ENCODE data around the gene KAT2B.

KAT2B gene

GRCh38 chr3:20051123-20051806 is 11.0 kb downstream of the KAT2B start:
- Histone ChIP-seq H3K27ac (ENCODE audit: low read length, poor library complexity, severe bottlenecking) (no peak overlapping the region), H3K14ac (ENCODE audit: low read length in 2 of 2) (no peak overlapping the region), H2BK15ac (ENCODE audit: low read depth, poor library complexity, severe bottlenecking) (no peak overlapping the region), H3K36me3 (ENCODE audit: control insufficient read depth in 1 of 2, insufficient read depth in 2 of 2, low read depth in 1 of 2, low read length in 2 of 2) (no peaks in the 10 kb centered on the region), H3K79me1 (replicated peaks; ENCODE audit: low read length, poor library complexity, severe bottlenecking) (peaks cover 23% of the 10 kb centered on the region), H2BK5ac (ENCODE audit: low read depth, low read length, poor library complexity, severe bottlenecking) (no peak overlapping the region), H4K91ac (ENCODE audit: low read length) (no peak overlapping the region), H3K9ac (ENCODE audit: low read length) (no peak overlapping the region), H4K8ac (ENCODE audit: low read length) (no peak overlapping the region), H3K4me2 (ENCODE audit: low read length, poor library complexity, severe bottlenecking) (no peak overlapping the region), H3K27me3 (ENCODE audit: control insufficient read depth in 1 of 2, insufficient read depth in 1 of 2, low read length in 2 of 2) (no peaks in the 10 kb centered on the region), H3K4ac (ENCODE audit: low read depth in 1 of 2, low read length in 2 of 2) (no peak overlapping the region), H2AK5ac (ENCODE audit: low read length, severe bottlenecking) (no peak overlapping the region), H2AFZ (ENCODE audit: low read depth, low read length) (no peak overlapping the region), H3K4me3 (ENCODE audit: insufficient read depth in 1 of 2, low read depth in 1 of 2, low read length in 2 of 2) (no peak overlapping the region), H3K23ac (ENCODE audit: low read length in 2 of 2) (no peak overlapping the region), H3K9me3 (ENCODE audit: control insufficient read depth, low read length) (no peaks in the 10 kb centered on the region), H3K18ac (ENCODE audit: low read depth in 1 of 2, low read length in 2 of 2) (no peak overlapping the region), H2BK120ac (ENCODE audit: low read depth, low read length) (no peak overlapping the region), H2BK12ac (ENCODE audit: low read length in 2 of 2) (no peak overlapping the region), H3K4me1 (ENCODE audit: control insufficient read depth, insufficient read depth, low read depth, low read length) (peaks cover 12% of the 10 kb centered on the region)
- DNase-seq, result no peak
- 96% methylated on average over 3 of the region's 4 CpGs for WGBS

GRCh38 chr3:20052851-20053250 is 12.6 kb downstream of the KAT2B start:
- Histone ChIP-seq H3K36me3 (ENCODE audit: control insufficient read depth in 1 of 2, insufficient read depth in 2 of 2, low read depth in 1 of 2, low read length in 2 of 2) (no peaks in the 10 kb centered on the region), H2BK120ac (ENCODE audit: low read depth, low read length) (no peak overlapping the region), H4K91ac (ENCODE audit: low read length) (no peak overlapping the region), H3K18ac (ENCODE audit: low read depth in 1 of 2, low read length in 2 of 2) (no peak overlapping the region), H3K79me1 (replicated peaks; ENCODE audit: low read length, poor library complexity, severe bottlenecking) (peaks cover 22% of the 10 kb centered on the region), H2AK5ac (ENCODE audit: low read length, severe bottlenecking) (no peak overlapping the region), H3K4ac (ENCODE audit: low read depth in 1 of 2, low read length in 2 of 2) (no peak overlapping the region), H2BK5ac (ENCODE audit: low read depth, low read length, poor library complexity, severe bottlenecking) (no peak overlapping the region), H2BK12ac (ENCODE audit: low read length in 2 of 2) (no peak overlapping the region), H3K27me3 (ENCODE audit: control insufficient read depth in 1 of 2, insufficient read depth in 1 of 2, low read length in 2 of 2) (no peaks in the 10 kb centered on the region), H3K9me3 (ENCODE audit: control insufficient read depth, low read length) (no peaks in the 10 kb centered on the region), H2AFZ (ENCODE audit: low read depth, low read length) (no peak overlapping the region), H3K4me3 (ENCODE audit: insufficient read depth in 1 of 2, low read depth in 1 of 2, low read length in 2 of 2) (no peak overlapping the region), H4K8ac (ENCODE audit: low read length) (no peak overlapping the region), H3K4me1 (ENCODE audit: control insufficient read depth, insufficient read depth, low read depth, low read length) (peaks cover 13% of the 10 kb centered on the region), H3K9ac (ENCODE audit: low read length) (no peak overlapping the region), H3K14ac (ENCODE audit: low read length in 2 of 2) (no peak overlapping the region), H3K23ac (ENCODE audit: low read length in 2 of 2) (no peak overlapping the region), H3K4me2 (ENCODE audit: low read length, poor library complexity, severe bottlenecking) (no peak overlapping the region), H2BK15ac (ENCODE audit: low read depth, poor library complexity, severe bottlenecking) (no peak overlapping the region), H3K27ac (ENCODE audit: low read length, poor library complexity, severe bottlenecking) (no peak overlapping the region)
- WGBS, result 98% methylated on average over 7 of the region's 7 CpGs
- no peak for DNase-seq

- Histone ChIP-seq H3K4me2 (ENCODE audit: low read length, poor library complexity, severe bottlenecking) (no peak overlapping the region), H4K91ac (ENCODE audit: low read length) (no peak overlapping the region), H3K23ac (ENCODE audit: low read length in 2 of 2) (no peak overlapping the region), H3K27me3 (ENCODE audit: control insufficient read depth in 1 of 2, insufficient read depth in 1 of 2, low read length in 2 of 2) (no peaks in the 10 kb centered on the region), H3K4me3 (ENCODE audit: insufficient read depth in 1 of 2, low read depth in 1 of 2, low read length in 2 of 2) (no peak overlapping the region), H3K79me1 (replicated peaks; ENCODE audit: low read length, poor library complexity, severe bottlenecking) (peaks cover 23% of the 10 kb centered on the region), H2BK120ac (ENCODE audit: low read depth, low read length) (no peak overlapping the region), H2BK12ac (ENCODE audit: low read length in 2 of 2) (peak overlapping the region in 1 of 2 experiments; percentile 24), H3K9me3 (ENCODE audit: control insufficient read depth, low read length) (no peaks in the 10 kb centered on the region), H2BK15ac (ENCODE audit: low read depth, poor library complexity, severe bottlenecking) (no peak overlapping the region), H4K8ac (ENCODE audit: low read length) (peak overlapping the region; percentile 28), H3K4ac (ENCODE audit: low read depth in 1 of 2, low read length in 2 of 2) (no peak overlapping the region), H3K18ac (ENCODE audit: low read depth in 1 of 2, low read length in 2 of 2) (peak overlapping the region in 1 of 2 experiments; percentile 83), H3K27ac (ENCODE audit: low read length, poor library complexity, severe bottlenecking) (peak overlapping the region; percentile 65), H3K14ac (ENCODE audit: low read length in 2 of 2) (no peak overlapping the region), H3K4me1 (ENCODE audit: control insufficient read depth, insufficient read depth, low read depth, low read length) (peaks cover 13% of the 10 kb centered on the region), H2AK5ac (ENCODE audit: low read length, severe bottlenecking) (no peak overlapping the region), H2AFZ (ENCODE audit: low read depth, low read length) (no peak overlapping the region), H3K36me3 (ENCODE audit: control insufficient read depth in 1 of 2, insufficient read depth in 2 of 2, low read depth in 1 of 2, low read length in 2 of 2) (no peaks in the 10 kb centered on the region), H3K9ac (ENCODE audit: low read length) (no peak overlapping the region), H2BK5ac (ENCODE audit: low read depth, low read length, poor library complexity, severe bottlenecking) (no peak overlapping the region)
- DNase-seq, result peak; percentile 82
- WGBS, result 35% methylated on average over 4 of the region's 4 CpGs
Observed at GRCh38 chr3:20054549-20054987, 14.3 kb downstream of the KAT2B start.

- Histone ChIP-seq H3K36me3 (ENCODE audit: control insufficient read depth in 1 of 2, insufficient read depth in 2 of 2, low read depth in 1 of 2, low read length in 2 of 2) (no peaks in the 10 kb centered on the region), H4K91ac (ENCODE audit: low read length) (no peak overlapping the region), H3K9ac (ENCODE audit: low read length) (no peak overlapping the region), H3K9me3 (ENCODE audit: control insufficient read depth, low read length) (no peaks in the 10 kb centered on the region), H2AFZ (ENCODE audit: low read depth, low read length) (no peak overlapping the region), H3K18ac (ENCODE audit: low read depth in 1 of 2, low read length in 2 of 2) (no peak overlapping the region), H3K27ac (ENCODE audit: low read length, poor library complexity, severe bottlenecking) (peak overlapping the region; percentile 65), H4K8ac (ENCODE audit: low read length) (no peak overlapping the region), H2BK15ac (ENCODE audit: low read depth, poor library complexity, severe bottlenecking) (no peak overlapping the region), H3K79me1 (replicated peaks; ENCODE audit: low read length, poor library complexity, severe bottlenecking) (peaks cover 25% of the 10 kb centered on the region), H3K4me1 (ENCODE audit: control insufficient read depth, insufficient read depth, low read depth, low read length) (peaks cover 13% of the 10 kb centered on the region), H2BK12ac (ENCODE audit: low read length in 2 of 2) (no peak overlapping the region), H3K4me3 (ENCODE audit: insufficient read depth in 1 of 2, low read depth in 1 of 2, low read length in 2 of 2) (no peak overlapping the region), H3K4ac (ENCODE audit: low read depth in 1 of 2, low read length in 2 of 2) (peak overlapping the region in 1 of 2 experiments; percentile 4), H2BK120ac (ENCODE audit: low read depth, low read length) (no peak overlapping the region), H2AK5ac (ENCODE audit: low read length, severe bottlenecking) (peak overlapping the region; percentile 5), H3K23ac (ENCODE audit: low read length in 2 of 2) (no peak overlapping the region), H3K14ac (ENCODE audit: low read length in 2 of 2) (no peak overlapping the region), H3K27me3 (ENCODE audit: control insufficient read depth in 1 of 2, insufficient read depth in 1 of 2, low read length in 2 of 2) (no peaks in the 10 kb centered on the region), H2BK5ac (ENCODE audit: low read depth, low read length, poor library complexity, severe bottlenecking) (no peak overlapping the region), H3K4me2 (ENCODE audit: low read length, poor library complexity, severe bottlenecking) (no peak overlapping the region)
- no peak for DNase-seq
- WGBS, result 70% methylated on average over 9 of the region's 10 CpGs
Observed at GRCh38 chr3:20055020-20055775, 15.0 kb downstream of the KAT2B start.
